Measurements from ENCODE around the gene PDGFRB.

DNA sequence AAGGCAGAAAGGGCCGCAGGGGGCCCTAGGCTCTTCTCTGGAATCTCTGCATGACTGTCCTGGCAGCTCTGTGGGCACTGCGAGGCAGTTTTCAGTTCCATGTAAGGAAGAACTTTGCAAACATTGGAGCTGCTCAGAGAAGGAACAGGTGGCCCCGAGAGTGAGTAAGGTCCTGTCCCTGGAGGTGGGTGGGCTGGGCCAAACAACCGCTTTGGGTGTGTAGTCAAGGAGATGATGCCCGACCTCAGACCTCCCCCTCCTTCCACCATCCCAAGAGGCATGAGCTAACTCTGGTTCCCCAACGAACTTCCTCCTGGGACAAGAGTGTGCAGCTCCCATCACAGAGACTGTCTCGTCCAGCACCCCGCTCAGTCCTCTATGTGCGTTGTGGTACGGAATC, 89.8 kb downstream of the PDGFRB start:
- TF ChIP-seq, protein P1, sequence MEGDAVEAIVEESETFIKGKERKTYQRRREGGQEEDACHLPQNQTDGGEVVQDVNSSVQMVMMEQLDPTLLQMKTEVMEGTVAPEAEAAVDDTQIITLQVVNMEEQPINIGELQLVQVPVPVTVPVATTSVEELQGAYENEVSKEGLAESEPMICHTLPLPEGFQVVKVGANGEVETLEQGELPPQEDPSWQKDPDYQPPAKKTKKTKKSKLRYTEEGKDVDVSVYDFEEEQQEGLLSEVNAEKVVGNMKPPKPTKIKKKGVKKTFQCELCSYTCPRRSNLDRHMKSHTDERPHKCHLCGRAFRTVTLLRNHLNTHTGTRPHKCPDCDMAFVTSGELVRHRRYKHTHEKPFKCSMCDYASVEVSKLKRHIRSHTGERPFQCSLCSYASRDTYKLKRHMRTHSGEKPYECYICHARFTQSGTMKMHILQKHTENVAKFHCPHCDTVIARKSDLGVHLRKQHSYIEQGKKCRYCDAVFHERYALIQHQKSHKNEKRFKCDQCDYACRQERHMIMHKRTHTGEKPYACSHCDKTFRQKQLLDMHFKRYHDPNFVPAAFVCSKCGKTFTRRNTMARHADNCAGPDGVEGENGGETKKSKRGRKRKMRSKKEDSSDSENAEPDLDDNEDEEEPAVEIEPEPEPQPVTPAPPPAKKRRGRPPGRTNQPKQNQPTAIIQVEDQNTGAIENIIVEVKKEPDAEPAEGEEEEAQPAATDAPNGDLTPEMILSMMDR (IDR thresholded peaks at IDR 0.05; ENCODE audit: insufficient read depth, low read length, poor library complexity, severe bottlenecking) = no peak
- TF ChIP-seq EZH2phosphoT487 (conservative IDR thresholded peaks at IDR 0.05; ENCODE audit: low read length) = no peak

Measured in SU-DHL-6 (cell line).